ENCODE data around the gene CLDN19. TPM values are rescaled to one million over a fixed set of nuclear protein-coding genes. Genes with fewer than 3 reads are reported as not detected.

CLDN19 gene
- total RNA-seq, 1 experiment from 2014 or later: not detected

DNA sequence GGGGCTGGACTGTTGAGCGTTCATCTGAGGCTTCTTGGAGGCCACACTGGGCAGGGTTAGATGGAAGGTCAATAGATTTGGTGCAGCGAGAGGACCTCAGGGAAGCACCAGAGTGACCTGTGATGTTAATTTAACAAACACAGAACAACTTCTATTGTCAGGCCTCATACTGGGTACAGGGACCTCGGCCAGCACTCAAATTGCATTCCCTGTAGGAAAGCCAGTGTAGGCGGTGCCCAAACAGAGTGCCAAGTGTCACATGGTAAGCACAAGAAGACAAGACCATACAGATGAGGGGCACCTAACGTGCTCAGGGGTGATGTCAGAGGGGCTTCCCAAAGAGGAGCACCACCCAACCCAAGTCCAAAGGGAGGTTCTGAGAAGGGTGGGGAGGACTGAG is 46.1 kb upstream of the CLDN19 start (continued):
- TF ChIP-seq, protein P1, sequence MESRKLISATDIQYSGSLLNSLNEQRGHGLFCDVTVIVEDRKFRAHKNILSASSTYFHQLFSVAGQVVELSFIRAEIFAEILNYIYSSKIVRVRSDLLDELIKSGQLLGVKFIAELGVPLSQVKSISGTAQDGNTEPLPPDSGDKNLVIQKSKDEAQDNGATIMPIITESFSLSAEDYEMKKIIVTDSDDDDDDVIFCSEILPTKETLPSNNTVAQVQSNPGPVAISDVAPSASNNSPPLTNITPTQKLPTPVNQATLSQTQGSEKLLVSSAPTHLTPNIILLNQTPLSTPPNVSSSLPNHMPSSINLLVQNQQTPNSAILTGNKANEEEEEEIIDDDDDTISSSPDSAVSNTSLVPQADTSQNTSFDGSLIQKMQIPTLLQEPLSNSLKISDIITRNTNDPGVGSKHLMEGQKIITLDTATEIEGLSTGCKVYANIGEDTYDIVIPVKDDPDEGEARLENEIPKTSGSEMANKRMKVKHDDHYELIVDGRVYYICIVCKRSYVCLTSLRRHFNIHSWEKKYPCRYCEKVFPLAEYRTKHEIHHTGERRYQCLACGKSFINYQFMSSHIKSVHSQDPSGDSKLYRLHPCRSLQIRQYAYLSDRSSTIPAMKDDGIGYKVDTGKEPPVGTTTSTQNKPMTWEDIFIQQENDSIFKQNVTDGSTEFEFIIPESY (IDR thresholded peaks at IDR 0.05; ENCODE audit: extremely low read depth, insufficient replicate concordance, low read length): no peak
- TF ChIP-seq CBX3 (IDR thresholded peaks at IDR 0.05; ENCODE audit: low read depth) (no peak), ZNF274 (IDR thresholded peaks at IDR 0.05; ENCODE audit: low read depth, low read length) (no peak), CEBPB (IDR thresholded peaks at IDR 0.05; ENCODE audit: low read depth) (no peak), EZH2phosphoT487 (IDR thresholded peaks at IDR 0.05; ENCODE audit: borderline replicate concordance) (no peak), MAX (IDR thresholded peaks at IDR 0.05) (no peak), RAD21 (IDR thresholded peaks at IDR 0.05; ENCODE audit: low read depth) (no peak), SP1 (IDR thresholded peaks at IDR 0.05; ENCODE audit: low read depth) (no peak), POLR2A (IDR thresholded peaks at IDR 0.05; ENCODE audit: borderline replicate concordance, extremely low read depth, insufficient read depth, insufficient read length) (no peak)

DNA sequence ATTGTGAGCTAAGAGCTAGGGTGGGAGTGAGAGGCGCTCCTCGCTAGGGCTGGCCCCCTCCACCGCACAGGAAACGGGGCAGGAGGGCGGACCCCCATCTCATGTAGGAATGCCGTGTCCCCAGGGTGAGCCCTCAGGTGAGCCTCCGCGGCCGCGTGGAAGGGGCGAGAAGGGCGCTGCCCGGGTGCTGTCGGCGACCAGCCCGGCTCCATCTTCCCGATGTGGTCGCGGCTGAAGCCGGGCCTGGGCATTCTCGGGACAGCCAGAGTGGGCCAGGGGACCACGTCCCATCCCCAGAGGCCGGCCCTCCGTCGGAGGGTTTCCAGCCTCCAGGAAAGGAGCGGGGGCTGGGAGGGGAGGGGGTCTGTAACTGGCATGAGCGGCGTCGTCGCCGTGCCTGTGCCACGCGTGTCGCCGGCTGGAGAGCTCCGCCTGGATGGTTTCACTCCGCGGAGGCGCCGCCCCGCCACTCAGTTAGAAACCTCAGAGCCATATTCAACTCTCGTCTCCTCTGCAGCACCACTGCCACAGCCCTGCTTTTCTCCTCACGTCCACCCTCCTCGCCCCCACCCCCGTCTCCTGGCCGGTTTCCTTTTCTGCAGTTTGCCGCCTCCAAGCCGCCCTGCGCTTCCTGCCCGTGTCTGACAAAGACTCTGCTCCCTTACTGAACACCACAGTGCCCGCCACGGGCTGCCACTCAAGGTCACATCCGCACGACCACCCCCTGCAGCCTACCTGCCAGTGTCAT is 45.1 kb upstream of the CLDN19 start, which contains the start of gene TMEM269:
Gene TMEM269 (plus strand): TSS at position 46 of the 748 bp plus-strand sequence. CDS start 4,903 bp downstream, outside the sequence.
- no peaks in the 10 kb centered on the region for H3K9me3 ChIP-seq (ENCODE audit: control insufficient read depth in 1 of 2, insufficient read depth in 1 of 2, low read depth in 1 of 2, low read length in 2 of 2)
- H3K27me3 ChIP-seq (ENCODE audit: insufficient read depth, low read length): no peaks in the 10 kb centered on the region
- ChIA-PET RAD21 (ENCODE audit: low non-redundant PET in 1 of 2, low total read pairs in 2 of 2, uncharacterized antibody in 2 of 2, unreplicated experiment in 2 of 2) (no interaction called here), POLR2A (no interaction called here), CTCF (no interaction called here)
- no peak within 1 kb of the TSS for H2AFZ ChIP-seq (ENCODE audit: low read depth, low read length, poor library complexity, severe bottlenecking)
- H3K36me3 ChIP-seq (ENCODE audit: control insufficient read depth in 1 of 2, insufficient read depth in 2 of 2, low read length in 2 of 2): no peaks in the 10 kb centered on the region
- ATAC-seq (no peak), DNase-seq (ENCODE audit: low read depth, low spot score) (no peak)
- BruUV-seq (replicated peaks): no TSS peak
- H3K79me2 ChIP-seq (ENCODE audit: insufficient read depth, low read length): no peaks in the 10 kb centered on the region
- no peak within 1 kb of the TSS for H3K4me3 ChIP-seq (replicated peaks in 1 of 2; ENCODE audit: low read depth in 1 of 2, low read length in 2 of 2)
- no peaks in the 10 kb centered on the region for H3K9me2 ChIP-seq (ENCODE audit: insufficient read depth)
- H3K4me1 ChIP-seq (ENCODE audit: control insufficient read depth in 1 of 2, insufficient read depth in 2 of 2, low read length in 2 of 2): peaks cover 0 to 4% of the 10 kb centered on the region in 2 experiments; a peak in 1 of 4 replicates
- no peak within 1 kb of the TSS for H3K4me2 ChIP-seq (ENCODE audit: low read length)
- H3K9ac ChIP-seq (ENCODE audit: low read length): no peak within 1 kb of the TSS
- intact Hi-C loops (cut with micrococcal nuclease): no loop called here
- H4K20me1 ChIP-seq (ENCODE audit: insufficient read depth): no peaks in the 10 kb centered on the region
- no peak for TF ChIP-seq EGR1 (IDR thresholded peaks at IDR 0.05; ENCODE audit: low read depth)
- no peak for TF ChIP-seq SRF (IDR thresholded peaks at IDR 0.05; ENCODE audit: low read depth)
- TF ChIP-seq, protein P2, sequence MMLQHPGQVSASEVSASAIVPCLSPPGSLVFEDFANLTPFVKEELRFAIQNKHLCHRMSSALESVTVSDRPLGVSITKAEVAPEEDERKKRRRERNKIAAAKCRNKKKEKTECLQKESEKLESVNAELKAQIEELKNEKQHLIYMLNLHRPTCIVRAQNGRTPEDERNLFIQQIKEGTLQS (IDR thresholded peaks at IDR 0.05): no peak
- TF ChIP-seq FOSL1 (IDR thresholded peaks at IDR 0.05; ENCODE audit: low read depth): no peak
- TF ChIP-seq SP1 (IDR thresholded peaks at IDR 0.05; ENCODE audit: low read depth): no peak
- no peak for TF ChIP-seq TCF7L2 (IDR thresholded peaks at IDR 0.05; ENCODE audit: borderline replicate concordance, extremely low read depth, insufficient read depth, insufficient read length)
- no peak for TF ChIP-seq EZH2phosphoT487 (IDR thresholded peaks at IDR 0.05; ENCODE audit: borderline replicate concordance)
- no peak for TF ChIP-seq SIN3A (IDR thresholded peaks at IDR 0.05; ENCODE audit: low read depth)
- TF ChIP-seq RAD21 (IDR thresholded peaks at IDR 0.05; ENCODE audit: low read depth): no peak
- no peak for TF ChIP-seq YY1 (IDR thresholded peaks at IDR 0.05; ENCODE audit: extremely low read depth, insufficient replicate concordance, low read depth, low read length)
- no peak for TF ChIP-seq ZFX (IDR thresholded peaks at IDR 0.05)
- no peak within 1 kb of the TSS for H3K27ac ChIP-seq (ENCODE audit: low read depth, low read length)
